Parathyroid adenoma (tissue), 2 donors: ENCODE data around the gene SDHB.

ENCODE experiments used
- H2AFZ ChIP-seq: fragments of 300-600 bp; sonication (generic); one replicate; pipeline ENCODE4 v1.7.0; 2017; ENCODE audit warnings: antibody characterized with exemption, mild to moderate bottlenecking
- H3K27ac ChIP-seq: fragments of 300-600 bp; sonication (generic); one replicate; pipeline ENCODE4 v1.7.0; 2017
- H3K27me3 ChIP-seq: fragments of 300-600 bp; sonication (generic); one replicate; pipeline ENCODE4 v1.7.0; 2017; ENCODE audit warnings: low read length; ENCODE audit not compliant: control insufficient read depth, insufficient read depth
- H3K36me3 ChIP-seq: fragments of 300-600 bp; sonication (generic); one replicate; pipeline ENCODE4 v1.7.0; 2017; ENCODE audit warnings: low read length; ENCODE audit not compliant: control insufficient read depth, insufficient read depth
- H3K4me1 ChIP-seq: fragments of 300-600 bp; sonication (generic); one replicate; pipeline ENCODE4 v1.7.0; 2017; ENCODE audit warnings: control low read depth
- H3K4me2 ChIP-seq: fragments of 300-600 bp; sonication (generic); one replicate; pipeline ENCODE4 v1.7.0; 2017; ENCODE audit warnings: low read length
- H3K4me3 ChIP-seq: fragments of 300-600 bp; sonication (generic); one replicate; pipeline ENCODE4 v1.7.0; 2017; ENCODE audit warnings: low read depth, low read length
- H3K79me2 ChIP-seq: fragments of 300-600 bp; sonication (generic); one replicate; pipeline ENCODE4 v1.7.0; 2017; ENCODE audit warnings: control low read depth
- H3K9ac ChIP-seq: fragments of 300-600 bp; sonication (generic); one replicate; pipeline ENCODE4 v1.7.0; 2017; ENCODE audit warnings: mild to moderate bottlenecking
- H3K9me3 ChIP-seq: fragments of 300-600 bp; sonication (generic); one replicate; pipeline ENCODE4 v1.7.0; 2017; ENCODE audit warnings: low read length; ENCODE audit not compliant: control insufficient read depth
- CTCF ChIP-seq: fragments of 300-600 bp; sonication (generic); IDR thresholded peaks from one replicate; pipeline ENCODE4 v1.7.0; 2017; ENCODE audit warnings: antibody characterized with exemption, mild to moderate bottlenecking
- donor health status: primary hyperparathyroidism.

Gene SDHB

DNA sequence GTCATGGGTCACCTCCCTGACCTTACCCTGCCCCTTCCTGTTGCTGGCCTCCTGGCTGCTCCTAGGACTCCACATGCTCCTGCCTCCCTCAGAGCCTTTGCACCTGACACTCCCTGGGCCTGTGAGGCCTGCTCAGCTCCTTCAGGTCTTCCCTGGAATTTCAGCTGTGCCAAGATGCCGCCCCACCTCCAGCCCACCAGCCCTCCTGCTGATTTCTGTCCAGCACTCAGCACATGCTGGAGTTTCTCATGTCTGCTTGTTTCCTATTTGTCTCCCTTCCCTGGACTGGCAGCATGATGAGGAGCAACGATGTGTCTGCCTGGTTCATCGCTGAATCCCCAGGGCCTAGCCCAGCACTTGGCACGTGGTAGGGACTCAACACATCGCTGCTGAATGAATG, 76.5 kb downstream of the SDHB start:
- Histone ChIP-seq H3K9ac (no peak overlapping the region), H3K36me3 (no peaks in the 10 kb centered on the region), H3K9me3 (no peaks in the 10 kb centered on the region), H3K79me2 (no peaks in the 10 kb centered on the region), H3K4me2 (no peak overlapping the region), H3K4me3 (no peak overlapping the region), H2AFZ (no peak overlapping the region), H3K27me3 (no peaks in the 10 kb centered on the region), H3K4me1 (no peaks in the 10 kb centered on the region), H3K27ac (no peak overlapping the region)
- TF ChIP-seq CTCF: no peak

GRCh38 chr1:16976966-16977365, 76.9 kb downstream of the SDHB start:
- Histone ChIP-seq H3K9ac (no peak overlapping the region), H3K27ac (no peak overlapping the region)
- no peak for TF ChIP-seq CTCF

GRCh38 chr1:16975838-16976237, 78.0 kb downstream of the SDHB start:
- Histone ChIP-seq H3K4me3 (no peak overlapping the region), H3K79me2 (no peaks in the 10 kb centered on the region), H3K9me3 (no peaks in the 10 kb centered on the region), H3K9ac (no peak overlapping the region), H3K4me2 (no peak overlapping the region), H3K36me3 (no peaks in the 10 kb centered on the region), H2AFZ (no peak overlapping the region), H3K4me1 (no peaks in the 10 kb centered on the region), H3K27me3 (no peaks in the 10 kb centered on the region), H3K27ac (no peak overlapping the region)
- no peak for TF ChIP-seq CTCF

More at GRCh38 chr1:16976966-16977365, 76.9 kb downstream of the SDHB start:
- H3K4me3 ChIP-seq: no peak overlapping the region
- H3K79me2 ChIP-seq: no peaks in the 10 kb centered on the region
- no peak overlapping the region for H3K4me2 ChIP-seq
- H3K4me1 ChIP-seq: no peaks in the 10 kb centered on the region
- no peaks in the 10 kb centered on the region for H3K9me3 ChIP-seq
- H3K36me3 ChIP-seq: no peaks in the 10 kb centered on the region
- no peaks in the 10 kb centered on the region for H3K27me3 ChIP-seq
- H2AFZ ChIP-seq: no peak overlapping the region

- Histone ChIP-seq H2AFZ (no peak overlapping the region), H3K27ac (no peak overlapping the region), H3K9me3 (no peaks in the 10 kb centered on the region), H3K4me2 (no peak overlapping the region), H3K27me3 (no peaks in the 10 kb centered on the region), H3K9ac (no peak overlapping the region), H3K36me3 (no peaks in the 10 kb centered on the region), H3K79me2 (no peaks in the 10 kb centered on the region), H3K4me1 (no peaks in the 10 kb centered on the region), H3K4me3 (no peak overlapping the region)
- no peak for TF ChIP-seq CTCF
These were observed 78.6 kb downstream of the SDHB start for GRCh38 chr1:16975211-16975610.

DNA sequence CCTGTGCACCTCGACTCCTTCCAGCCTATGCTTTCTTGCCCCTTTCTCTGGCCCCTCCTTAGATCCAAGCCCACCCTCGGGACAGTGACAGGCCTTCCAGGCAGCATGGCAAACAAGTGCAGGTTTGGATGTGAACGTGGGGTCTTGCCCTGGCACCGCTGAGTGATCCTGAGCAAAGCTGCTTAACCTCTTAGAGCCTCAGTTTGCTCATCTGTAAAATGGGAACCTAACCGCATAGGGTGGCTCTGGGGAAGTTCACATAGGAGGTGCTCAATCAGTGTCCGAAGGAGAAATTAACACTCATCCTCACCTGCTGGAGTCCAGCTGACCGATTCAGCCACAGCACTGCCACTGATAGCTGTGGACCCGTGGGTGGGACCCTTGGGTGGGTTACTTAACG, 80.6 kb downstream of the SDHB start:
- no peak overlapping the region for H3K27ac ChIP-seq
- H3K27me3 ChIP-seq: no peaks in the 10 kb centered on the region
- no peaks in the 10 kb centered on the region for H3K9me3 ChIP-seq
- H2AFZ ChIP-seq: no peak overlapping the region
- no peaks in the 10 kb centered on the region for H3K36me3 ChIP-seq
- H3K79me2 ChIP-seq: no peaks in the 10 kb centered on the region
- TF ChIP-seq CTCF: no peak
- H3K9ac ChIP-seq: no peak overlapping the region
- H3K4me2 ChIP-seq: no peak overlapping the region
- H3K4me3 ChIP-seq: no peak overlapping the region
- no peaks in the 10 kb centered on the region for H3K4me1 ChIP-seq
